ENCODE results near the gene PCSK2.

DNA sequence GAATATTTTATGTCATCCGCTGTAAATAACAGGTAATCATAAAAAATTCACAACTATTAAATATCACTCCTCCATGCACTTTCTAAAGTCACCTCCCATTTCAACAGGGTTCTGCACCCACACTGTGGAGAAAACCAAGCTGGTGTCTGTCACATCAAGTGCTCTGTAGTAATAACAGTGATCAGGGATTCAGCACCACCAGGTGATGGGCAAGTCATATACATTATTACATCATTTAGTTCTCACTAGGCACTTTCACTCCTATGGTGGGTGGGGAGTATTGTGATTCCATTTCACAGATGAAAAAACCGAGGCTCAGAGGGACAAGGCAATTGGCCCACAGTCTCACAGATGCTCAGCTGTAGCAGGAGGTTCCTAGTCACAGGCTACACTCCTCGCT lies 295.7 kb downstream of the PCSK2 start:
- TF ChIP-seq MXI1 (conservative IDR thresholded peaks at IDR 0.05; ENCODE audit: poor library complexity, severe bottlenecking) (no peak), EP300 (conservative IDR thresholded peaks at IDR 0.05; ENCODE audit: poor library complexity, severe bottlenecking) (no peak)
- TF ChIP-seq, protein P1, sequence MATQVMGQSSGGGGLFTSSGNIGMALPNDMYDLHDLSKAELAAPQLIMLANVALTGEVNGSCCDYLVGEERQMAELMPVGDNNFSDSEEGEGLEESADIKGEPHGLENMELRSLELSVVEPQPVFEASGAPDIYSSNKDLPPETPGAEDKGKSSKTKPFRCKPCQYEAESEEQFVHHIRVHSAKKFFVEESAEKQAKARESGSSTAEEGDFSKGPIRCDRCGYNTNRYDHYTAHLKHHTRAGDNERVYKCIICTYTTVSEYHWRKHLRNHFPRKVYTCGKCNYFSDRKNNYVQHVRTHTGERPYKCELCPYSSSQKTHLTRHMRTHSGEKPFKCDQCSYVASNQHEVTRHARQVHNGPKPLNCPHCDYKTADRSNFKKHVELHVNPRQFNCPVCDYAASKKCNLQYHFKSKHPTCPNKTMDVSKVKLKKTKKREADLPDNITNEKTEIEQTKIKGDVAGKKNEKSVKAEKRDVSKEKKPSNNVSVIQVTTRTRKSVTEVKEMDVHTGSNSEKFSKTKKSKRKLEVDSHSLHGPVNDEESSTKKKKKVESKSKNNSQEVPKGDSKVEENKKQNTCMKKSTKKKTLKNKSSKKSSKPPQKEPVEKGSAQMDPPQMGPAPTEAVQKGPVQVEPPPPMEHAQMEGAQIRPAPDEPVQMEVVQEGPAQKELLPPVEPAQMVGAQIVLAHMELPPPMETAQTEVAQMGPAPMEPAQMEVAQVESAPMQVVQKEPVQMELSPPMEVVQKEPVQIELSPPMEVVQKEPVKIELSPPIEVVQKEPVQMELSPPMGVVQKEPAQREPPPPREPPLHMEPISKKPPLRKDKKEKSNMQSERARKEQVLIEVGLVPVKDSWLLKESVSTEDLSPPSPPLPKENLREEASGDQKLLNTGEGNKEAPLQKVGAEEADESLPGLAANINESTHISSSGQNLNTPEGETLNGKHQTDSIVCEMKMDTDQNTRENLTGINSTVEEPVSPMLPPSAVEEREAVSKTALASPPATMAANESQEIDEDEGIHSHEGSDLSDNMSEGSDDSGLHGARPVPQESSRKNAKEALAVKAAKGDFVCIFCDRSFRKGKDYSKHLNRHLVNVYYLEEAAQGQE (IDR thresholded peaks at IDR 0.05; ENCODE audit: borderline replicate concordance) = no peak
